ENCODE data around the gene LMBR1. TPM values are rescaled to one million over a fixed set of nuclear protein-coding genes. Genes with fewer than 3 reads are reported as not detected.

The LMBR1 gene
- total and polyA plus RNA-seq, 2 of the 4 experiments (the other 2 are of a cell fraction) = 11.9 to 19.9 TPM

- no peaks in the 10 kb centered on the region for H3K9me3 ChIP-seq (ENCODE audit: control insufficient read depth, insufficient read depth, low read length)
- peak overlapping the region; percentile 66 for H2AK5ac ChIP-seq (ENCODE audit: low read depth, low read length)
- H3K4ac ChIP-seq (ENCODE audit: low read depth, low read length) = peak overlapping the region; percentile 88
- ATAC-seq (ENCODE audit: low read depth) = peak; percentile 88
- peak overlapping the region; percentile 40 for H3K4me2 ChIP-seq (ENCODE audit: low read depth, low read length)
- no TSS peak for BruUV-seq (replicated peaks)
- peak overlapping the region; percentile 52 for H4K5ac ChIP-seq (ENCODE audit: low read depth, low read length)
- H3K9me1 ChIP-seq (ENCODE audit: insufficient read depth, low read length) = peaks cover 7% of the 10 kb centered on the region
- H2BK120ac ChIP-seq (ENCODE audit: low read depth, low read length) = peak overlapping the region; percentile 85
- DNase-seq = peak; percentile 83
- H3K27ac ChIP-seq (ENCODE audit: insufficient read depth, low read length) = peak overlapping the region; percentile 79; the same call in 1 of the 2 replicates
- H4K8ac ChIP-seq (ENCODE audit: low read depth in 2 of 2, low read length in 2 of 2) = peak overlapping the region; percentile 18 to 76
- in situ Hi-C loops (cut with MboI; ENCODE audit: low sequenced_read_pairs) = no loop called here
- no peaks in the 10 kb centered on the region for H3K36me3 ChIP-seq (ENCODE audit: control insufficient read depth, insufficient read depth, low read length)
- no peaks in the 10 kb centered on the region for H4K20me1 ChIP-seq (ENCODE audit: insufficient read depth, low read length)
- peaks cover 0 to 8% of the 10 kb centered on the region in 2 experiments; a peak in 2 of 4 replicates for H3K79me1 ChIP-seq (ENCODE audit: low read depth in 1 of 2, low read length in 2 of 2)
- peak overlapping the region; percentile 24 for H2AFZ ChIP-seq (replicated peaks; ENCODE audit: low read length, poor library complexity)
- peak overlapping the region; percentile 88 for H3K14ac ChIP-seq (replicated peaks; ENCODE audit: low read depth, low read length)
- H3K4me1 ChIP-seq (ENCODE audit: control insufficient read depth, insufficient read depth, low read length) = peaks cover 22% of the 10 kb centered on the region
- H3K56ac ChIP-seq (ENCODE audit: extremely low read depth, insufficient read depth, low read length) = no peak overlapping the region
- 50% methylated on average over 4 of the region's 7 CpGs; no CpG with 5 or more reads in 1 of the 2 experiments for WGBS, 2 experiments (ENCODE audit: extremely low coverage in 2 of 2, insufficient read length in 1 of 2)
- H2BK5ac ChIP-seq (ENCODE audit: low read depth, low read length, poor library complexity, severe bottlenecking) = peak overlapping the region; percentile 73
- peak overlapping the region; percentile 85 for H2BK20ac ChIP-seq (ENCODE audit: low read depth, low read length)
- intact Hi-C loops (cut with micrococcal nuclease) = loop anchor here (2.0 to 10.0 kb wide), 2 partner anchors 112 to 278 kb away; partner anchors contain the start of gene RNF32
- H3K23ac ChIP-seq (ENCODE audit: low read depth, low read length) = peak overlapping the region; percentile 69; the same call in 1 of the 2 replicates
- H3K9ac ChIP-seq (ENCODE audit: low read depth, low read length) = peak overlapping the region; percentile 59
- no peaks in the 10 kb centered on the region for H3K27me3 ChIP-seq (ENCODE audit: control insufficient read depth, insufficient read depth, low read length)
- CTCF ChIA-PET = interaction anchor here (0.5 to 2.3 kb wide), 4 partner anchors 16 to 1014 kb away, joined by 3 to 8 read pairs (median 4); no protein-coding TSS in a partner anchor
- POLR2A ChIA-PET (ENCODE audit: unreplicated experiment) = interaction anchor here (0.6 to 0.7 kb wide), 2 partner anchors 9 kb away, joined by 7 to 10 read pairs; no protein-coding TSS in a partner anchor
- H3K18ac ChIP-seq (ENCODE audit: low read depth, low read length) = peak overlapping the region; percentile 93
- H2BK15ac ChIP-seq (ENCODE audit: low read depth, low read length) = 0 out of 3 replicates have a peak overlapping the region, but pooled peaks have one; percentile 12
- no peak overlapping the region for H3K4me3 ChIP-seq (ENCODE audit: insufficient read depth, low read depth, low read length)
- H4K91ac ChIP-seq (ENCODE audit: insufficient read depth, low read depth, low read length) = peak overlapping the region; percentile 85
- dilution Hi-C loops (cut with HindIII; ENCODE audit: low sequenced_read_pairs, unreplicated experiment) = no loop called here
- H2AK9ac ChIP-seq (replicated peaks; ENCODE audit: low read depth, low read length, poor library complexity) = peak overlapping the region; percentile 15
- TF ChIP-seq USF2 (IDR thresholded peaks at IDR 0.05; ENCODE audit: low read depth, low read length) = no peak
- no peak for TF ChIP-seq RAD21 (IDR thresholded peaks at IDR 0.05; ENCODE audit: low read length)
- no peak for TF ChIP-seq MXI1 (IDR thresholded peaks at IDR 0.05; ENCODE audit: borderline replicate concordance, low read depth, low read length)
- no peak for TF ChIP-seq FOS (IDR thresholded peaks at IDR 0.05; ENCODE audit: low read depth, low read length)
- TF ChIP-seq RFX5 (IDR thresholded peaks at IDR 0.05; ENCODE audit: low read depth, low read length) = no peak
- TF ChIP-seq ELK1 (IDR thresholded peaks at IDR 0.05; ENCODE audit: borderline replicate concordance, low read depth, low read length) = no peak
- TF ChIP-seq, protein P1, sequence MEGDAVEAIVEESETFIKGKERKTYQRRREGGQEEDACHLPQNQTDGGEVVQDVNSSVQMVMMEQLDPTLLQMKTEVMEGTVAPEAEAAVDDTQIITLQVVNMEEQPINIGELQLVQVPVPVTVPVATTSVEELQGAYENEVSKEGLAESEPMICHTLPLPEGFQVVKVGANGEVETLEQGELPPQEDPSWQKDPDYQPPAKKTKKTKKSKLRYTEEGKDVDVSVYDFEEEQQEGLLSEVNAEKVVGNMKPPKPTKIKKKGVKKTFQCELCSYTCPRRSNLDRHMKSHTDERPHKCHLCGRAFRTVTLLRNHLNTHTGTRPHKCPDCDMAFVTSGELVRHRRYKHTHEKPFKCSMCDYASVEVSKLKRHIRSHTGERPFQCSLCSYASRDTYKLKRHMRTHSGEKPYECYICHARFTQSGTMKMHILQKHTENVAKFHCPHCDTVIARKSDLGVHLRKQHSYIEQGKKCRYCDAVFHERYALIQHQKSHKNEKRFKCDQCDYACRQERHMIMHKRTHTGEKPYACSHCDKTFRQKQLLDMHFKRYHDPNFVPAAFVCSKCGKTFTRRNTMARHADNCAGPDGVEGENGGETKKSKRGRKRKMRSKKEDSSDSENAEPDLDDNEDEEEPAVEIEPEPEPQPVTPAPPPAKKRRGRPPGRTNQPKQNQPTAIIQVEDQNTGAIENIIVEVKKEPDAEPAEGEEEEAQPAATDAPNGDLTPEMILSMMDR (conservative IDR thresholded peaks at IDR 0.05; ENCODE audit: low read depth, low read length) = no peak
- no peak for TF ChIP-seq RCOR1 (IDR thresholded peaks at IDR 0.05; ENCODE audit: insufficient replicate concordance, low read length)
- no peak for TF ChIP-seq NFE2L2 (IDR thresholded peaks at IDR 0.05; ENCODE audit: low read depth, low read length)
- no peak for TF ChIP-seq MAZ (IDR thresholded peaks at IDR 0.05; ENCODE audit: borderline replicate concordance, low read depth, low read length)
- no peak for TF ChIP-seq CHD1 (IDR thresholded peaks at IDR 0.05; ENCODE audit: low read depth, low read length)
- TF ChIP-seq MAFK (IDR thresholded peaks at IDR 0.05; ENCODE audit: low read depth, low read length) = no peak
Measured at GRCh38 chr7:156752367-156753228, 140.4 kb downstream of the LMBR1 start.

Data from IMR-90 (cell line).